GM12864 (cell line): ENCODE measurements around the gene CLDN1.

Experiments
- DNase-seq: peaks from one replicate; pipeline ENCODE4 v3.0.0-alpha.2; 2011; ENCODE audit warnings: low read depth
- H3K4me3 ChIP-seq: 2 replicates; pipeline ENCODE4 v1.5.1; 2011; ENCODE audit warnings: mild to moderate bottlenecking, low read depth, low read length, control low read depth
- CTCF ChIP-seq: IDR thresholded peaks from 2 replicates; pipeline ENCODE4 v1.5.1; 2011; ENCODE audit warnings: low read depth, mild to moderate bottlenecking, moderate library complexity, low read length, control low read depth, inconsistent platforms; ENCODE audit errors: missing control alignments

Gene CLDN1

DNA sequence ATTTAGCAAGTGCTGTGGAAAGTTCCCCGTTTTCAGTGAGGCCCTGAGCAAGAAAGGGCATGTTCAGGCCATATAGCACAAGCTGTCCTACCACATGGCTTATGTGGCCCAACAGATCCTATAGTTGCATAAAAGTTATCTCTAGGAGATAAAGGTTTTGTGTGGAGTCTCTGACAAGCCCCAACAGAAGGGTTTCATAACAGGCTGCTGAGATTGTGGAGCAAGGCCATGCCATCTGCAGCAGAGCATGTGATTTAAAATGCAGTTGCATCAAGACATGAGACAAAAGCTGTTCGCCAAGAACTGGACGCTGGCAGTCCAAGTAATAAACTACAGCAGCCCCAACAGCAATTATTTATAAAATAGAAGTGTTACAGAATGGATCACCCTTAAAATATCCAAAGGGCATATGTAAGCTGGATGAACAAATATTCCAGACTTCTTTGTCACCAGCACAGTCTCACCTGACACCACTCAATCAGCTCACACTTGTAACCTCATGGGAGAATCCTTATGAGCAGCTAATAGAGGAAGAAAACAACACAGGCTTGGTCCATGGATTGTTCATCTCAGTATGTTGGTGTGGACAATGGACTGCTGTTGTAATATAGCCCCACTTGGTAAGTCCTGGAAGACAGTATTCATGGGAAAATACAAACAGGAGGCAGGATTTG lies 14.4 kb upstream of the CLDN1 start:
- no peak for TF ChIP-seq CTCF
- DNase-seq, result no peak
- H3K4me3 ChIP-seq, result no peak overlapping the region

GRCh38 chr3:190333961-190334360 lies 11.7 kb upstream of the CLDN1 start:
- H3K4me3 ChIP-seq, result no peak overlapping the region
- no peak for TF ChIP-seq CTCF
- DNase-seq, result no peak

GRCh38 chr3:190330936-190331734 lies 8.9 kb upstream of the CLDN1 start:
- TF ChIP-seq CTCF, result no peak
- H3K4me3 ChIP-seq, result no peak overlapping the region

DNA sequence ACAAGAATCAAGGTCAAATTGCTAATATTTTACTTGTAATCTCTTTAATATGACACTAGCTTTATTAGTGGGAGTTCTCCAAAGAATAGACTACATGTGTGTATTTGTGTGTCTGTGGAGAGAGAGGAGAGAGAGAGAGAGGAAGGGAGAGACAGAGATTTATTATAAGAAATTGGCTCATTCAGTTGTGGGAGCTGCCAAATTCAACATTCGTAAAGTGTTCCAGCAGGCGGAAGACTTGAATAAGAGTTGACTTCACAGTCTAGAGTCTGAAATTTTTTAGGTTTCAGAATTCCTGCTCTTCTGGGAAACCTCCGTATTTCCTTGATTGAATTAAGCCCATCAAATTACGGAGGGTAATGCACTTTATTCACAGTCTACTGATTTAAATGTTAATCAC lies 4.7 kb upstream of the CLDN1 start:
- H3K4me3 ChIP-seq, result no peak overlapping the region
- TF ChIP-seq CTCF, result no peak
- no peak for DNase-seq

More at GRCh38 chr3:190330936-190331734, 8.9 kb upstream of the CLDN1 start:
- DNase-seq, result no peak

GRCh38 chr3:190326361-190326760 lies 4.1 kb upstream of the CLDN1 start:
- no peak for DNase-seq
- H3K4me3 ChIP-seq, result no peak overlapping the region
- TF ChIP-seq CTCF, result no peak

GRCh38 chr3:190325923-190326322 lies 3.7 kb upstream of the CLDN1 start:
- H3K4me3 ChIP-seq, result no peak overlapping the region
- DNase-seq, result no peak
- TF ChIP-seq CTCF, result no peak

- no peak for DNase-seq
- TF ChIP-seq CTCF, result no peak
- H3K4me3 ChIP-seq, result no peak overlapping the region
These were observed 990 bp upstream of the CLDN1 start for GRCh38 chr3:190323246-190323626.
